H9 (cell line): ENCODE results near the gene ETFBKMT. TPM values are rescaled to one million over a fixed set of nuclear protein-coding genes. Genes with fewer than 3 reads are reported as not detected.

Source experiments
- DNase-seq: peaks from one replicate; pipeline ENCODE4 v3.0.0-alpha.2; 2017
- H2AFZ ChIP-seq: one replicate; pipeline ENCODE4 v1.6.1; 2013; ENCODE audit warnings: mild to moderate bottlenecking, low read length, control low read depth, moderate library complexity
- H2AK5ac ChIP-seq: 2 replicates; pipeline ENCODE4 v1.6.1; 2013; ENCODE audit warnings: low read length, control low read depth, mixed read lengths; ENCODE audit not compliant: insufficient read length
- H2BK120ac ChIP-seq: one replicate; pipeline ENCODE4 v1.6.1; 2013; ENCODE audit warnings: low read depth, mild to moderate bottlenecking, low read length, control low read depth, inconsistent platforms; ENCODE audit not compliant: poor library complexity, severe bottlenecking
- H2BK12ac ChIP-seq: 2 replicates; pipeline ENCODE4 v1.6.1; 2013; ENCODE audit warnings: low read length, control low read depth, mixed read lengths, low read depth; ENCODE audit not compliant: insufficient read length
- H2BK15ac ChIP-seq: 2 replicates; pipeline ENCODE4 v1.6.1; 2013; ENCODE audit warnings: low read depth, low read length, control low read depth
- H2BK20ac ChIP-seq: one replicate; pipeline ENCODE4 v1.6.1; 2013; ENCODE audit warnings: low read depth, mild to moderate bottlenecking, low read length, control low read depth, inconsistent platforms; ENCODE audit not compliant: poor library complexity, severe bottlenecking
- H2BK5ac ChIP-seq: 2 replicates; pipeline ENCODE4 v1.6.1; 2013; ENCODE audit warnings: low read length, control low read depth, mixed read lengths; ENCODE audit not compliant: insufficient read length
- H3K14ac ChIP-seq: 2 replicates; pipeline ENCODE4 v1.6.1; 2013; ENCODE audit warnings: low read length, control low read depth; ENCODE audit not compliant: insufficient read depth
- H3K18ac ChIP-seq: 2 replicates; pipeline ENCODE4 v1.6.1; 2013; ENCODE audit warnings: low read depth, mild to moderate bottlenecking, mixed read lengths, low read length, control low read depth; ENCODE audit not compliant: insufficient read length
- H3K23ac ChIP-seq: 2 replicates; pipeline ENCODE4 v1.6.1; 2013; ENCODE audit warnings: low read length, control low read depth, mixed read lengths, low read depth; ENCODE audit not compliant: insufficient read length
- H3K23me2 ChIP-seq: 2 replicates; pipeline ENCODE4 v1.6.1; 2013; ENCODE audit warnings: low read depth, mild to moderate bottlenecking, mixed read lengths, low read length, control low read depth; ENCODE audit not compliant: insufficient read length, poor library complexity, severe bottlenecking
- H3K27ac ChIP-seq: 2 replicates; pipeline ENCODE4 v1.5.1; 2013; ENCODE audit warnings: low read length, control low read depth, mixed read lengths, low read depth; ENCODE audit not compliant: insufficient read length
- H3K27me3 ChIP-seq: 2 replicates; pipeline ENCODE4 v1.6.1; 2013; ENCODE audit warnings: low read length, control low read depth, inconsistent platforms; ENCODE audit not compliant: insufficient read depth
- H3K4ac ChIP-seq: 2 replicates; pipeline ENCODE4 v1.6.1; 2013; ENCODE audit warnings: low read depth, mild to moderate bottlenecking, control low read depth, inconsistent platforms, low read length, moderate library complexity
- H3K4me1 ChIP-seq: 2 replicates; pipeline ENCODE4 v1.6.1; 2013; ENCODE audit warnings: low read length, control low read depth, inconsistent platforms; ENCODE audit not compliant: insufficient read depth
- H3K4me2 ChIP-seq: 2 replicates; pipeline ENCODE4 v1.6.1; 2013; ENCODE audit warnings: low read length, control low read depth, mixed read lengths; ENCODE audit not compliant: insufficient read length, insufficient read depth
- H3K56ac ChIP-seq: 2 replicates; pipeline ENCODE4 v1.6.1; 2013; ENCODE audit warnings: low read depth, mild to moderate bottlenecking, mixed read lengths, low read length, control low read depth; ENCODE audit not compliant: insufficient read length
- H3K79me1 ChIP-seq: 2 replicates; pipeline ENCODE4 v1.6.1; 2013; ENCODE audit warnings: low read depth, mild to moderate bottlenecking, moderate library complexity, low read length, control low read depth, inconsistent platforms; ENCODE audit not compliant: insufficient read depth, poor library complexity, severe bottlenecking
- H3K79me2 ChIP-seq: 2 replicates; pipeline ENCODE4 v1.6.1; 2013; ENCODE audit warnings: low read length, control low read depth, inconsistent platforms; ENCODE audit not compliant: insufficient read depth
- H3K9ac ChIP-seq: 2 replicates; pipeline ENCODE4 v1.6.1; 2013; ENCODE audit warnings: low read length, control low read depth, mixed read lengths; ENCODE audit not compliant: insufficient read length; ENCODE audit errors: extremely low read depth
- H3K9me3 ChIP-seq: one replicate; pipeline ENCODE4 v1.6.1; 2013; ENCODE audit warnings: low read depth, low read length, inconsistent platforms; ENCODE audit not compliant: control insufficient read depth
- H3T11ph ChIP-seq: one replicate; pipeline ENCODE4 v1.6.1; 2013; ENCODE audit warnings: mild to moderate bottlenecking, low read length, control low read depth, inconsistent platforms
- H4K20me1 ChIP-seq: one replicate; pipeline ENCODE4 v1.6.1; 2013; ENCODE audit not compliant: control insufficient read depth, insufficient read length, insufficient read depth
- H4K5ac ChIP-seq: 2 replicates; pipeline ENCODE4 v1.6.1; 2013; ENCODE audit warnings: low read depth, mild to moderate bottlenecking, mixed read lengths, low read length, control low read depth; ENCODE audit not compliant: insufficient read length
- H4K8ac ChIP-seq: replicated peaks from 2 replicates; pipeline ENCODE4 v1.6.1; 2013; ENCODE audit warnings: low read length, control low read depth, mixed read lengths, low read depth; ENCODE audit not compliant: insufficient read length
- H4K91ac ChIP-seq: 2 replicates; pipeline ENCODE4 v1.6.1; 2013; ENCODE audit warnings: low read depth, mild to moderate bottlenecking, moderate library complexity, mixed read lengths, low read length, control low read depth; ENCODE audit not compliant: insufficient read length
- H3K27ac Mint-ChIP-seq, 3 experiments: 2 replicates in 2 of 3; 3 replicates in 1 of 3; pipeline ENCODE4 v1.8.0; 2020 to 2021; ENCODE audit warnings: mixed read lengths in 3 of 3, mild to moderate bottlenecking in 1 of 3, moderate library complexity in 1 of 3
- H3K27me3 Mint-ChIP-seq: 2 replicates; pipeline ENCODE4 v1.8.0; 2021; ENCODE audit warnings: low read depth, mild to moderate bottlenecking, moderate library complexity, mixed read lengths
- H3K36me3 Mint-ChIP-seq, 3 experiments: 2 replicates in 2 of 3; 3 replicates in 1 of 3; pipeline ENCODE4 v1.8.0; 2020 to 2021; ENCODE audit warnings: low read depth in 3 of 3, mixed read lengths in 3 of 3; ENCODE audit not compliant: insufficient read depth in 1 of 3
- H3K4me1 Mint-ChIP-seq, 2 experiments: 2 replicates each; pipeline ENCODE4 v1.8.0; 2020; ENCODE audit warnings: mixed read lengths in 2 of 2
- H3K4me3 Mint-ChIP-seq, 2 experiments: 2 replicates in 1 of 2; 3 replicates in 1 of 2; pipeline ENCODE4 v1.8.0; 2020 to 2021; ENCODE audit warnings: mild to moderate bottlenecking in 2 of 2, mixed read lengths in 2 of 2, moderate library complexity in 1 of 2
- H3K9me3 Mint-ChIP-seq, 2 experiments: 2 replicates in 1 of 2; 3 replicates in 1 of 2; pipeline ENCODE4 v1.8.0; 2020; ENCODE audit warnings: mild to moderate bottlenecking in 2 of 2, mixed read lengths in 2 of 2, moderate library complexity in 1 of 2
- WGBS: extraction: QIAGEN DNeasy Blood & Tissue Kit; methylation state at CpG from one replicate; pipeline ENCODE4 v1.1.7; 2013; ENCODE audit warnings: missing lambda C conversion rate, low lambda C conversion rate, mixed read lengths; ENCODE audit not compliant: insufficient read length; ENCODE audit errors: extremely low coverage; 5-methylcytosine and 5-hydroxymethylcytosine counted together
- total RNA-seq: library from RNA; stranded (reverse); gene quantifications from 2 replicates; pipeline ENCODE4 v1.2.1, GENCODE V29; 2021
- TF ChIP-seq, protein P1 (sequence below): fragments of 200-600 bp; sonication (generic); conservative IDR thresholded peaks from 3 replicates; pipeline ENCODE4 v1.8.0; 2021; ENCODE audit warnings: antibody characterized with exemption, mild to moderate bottlenecking

Gene ETFBKMT
- total RNA-seq, 1 experiment from 2014 or later: 0.81 TPM

DNA sequence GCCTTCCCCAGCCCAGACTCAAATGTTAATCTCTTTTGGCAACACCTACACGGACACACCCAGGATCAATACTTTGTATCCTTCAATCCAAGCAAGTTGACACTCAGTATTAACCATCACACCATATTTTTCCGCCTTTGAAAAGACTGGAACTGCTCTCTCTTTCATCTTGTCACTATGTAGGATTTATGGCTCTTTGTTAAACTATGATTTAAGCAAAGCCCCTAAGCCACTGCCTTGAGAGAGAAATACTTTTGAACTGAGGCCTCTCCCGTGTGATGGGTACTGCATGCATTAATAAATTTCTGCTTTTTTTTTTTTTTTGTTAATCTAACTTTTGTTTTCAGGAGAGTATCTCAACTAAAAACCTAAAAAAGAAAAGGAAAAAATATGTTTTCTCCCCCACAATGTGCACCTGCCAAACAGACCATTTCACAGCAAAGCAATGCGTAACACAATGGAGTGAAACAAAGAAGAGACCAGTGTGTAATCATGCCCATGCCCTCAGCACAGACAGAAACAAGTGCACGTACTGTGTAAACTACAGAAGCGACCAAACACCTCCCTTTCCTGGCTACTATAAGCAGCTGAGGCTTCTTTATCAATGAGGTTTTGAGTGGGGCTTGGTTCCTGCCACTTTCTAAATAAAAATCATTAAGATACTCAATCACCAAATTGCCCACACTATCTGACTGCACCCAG is 28.3 kb upstream of the ETFBKMT start:
- Histone ChIP-seq H2BK120ac (no peak overlapping the region), H4K5ac (no peak overlapping the region), H3K56ac (no peak overlapping the region), H3K4me1 (no peaks in the 10 kb centered on the region), H3T11ph (no peak overlapping the region), H3K9me3 (no peaks in the 10 kb centered on the region), H3K79me1 (no peaks in the 10 kb centered on the region), H2BK5ac (no peak overlapping the region), H3K18ac (no peak overlapping the region), H3K23ac (no peak overlapping the region), H3K79me2 (no peaks in the 10 kb centered on the region), H3K27me3 (no peaks in the 10 kb centered on the region), H3K27ac (no peak overlapping the region), H2AK5ac (no peak overlapping the region), H2BK20ac (no peak overlapping the region), H2BK12ac (no peak overlapping the region), H3K14ac (no peak overlapping the region), H4K20me1 (no peaks in the 10 kb centered on the region), H3K4me2 (no peak overlapping the region), H3K4ac (no peak overlapping the region), H2AFZ (no peak overlapping the region), H4K8ac (no peak overlapping the region), H2BK15ac (no peak overlapping the region), H4K91ac (no peak overlapping the region), H3K9ac (no peak overlapping the region), H3K23me2 (no peaks in the 10 kb centered on the region)
- no peak overlapping the region for H3K4me3 Mint-ChIP-seq
- H3K9me3 Mint-ChIP-seq: no peaks in the 10 kb centered on the region
- no CpG with 5 or more reads among the region's 6 CpGs for WGBS
- no peak overlapping the region; a peak in 1 of 7 replicates for H3K27ac Mint-ChIP-seq
- no peak for DNase-seq
- no peaks in the 10 kb centered on the region; the same call in 1 of the 2 replicates for H3K27me3 Mint-ChIP-seq
- no peaks in the 10 kb centered on the region; a peak in 1 of 7 replicates for H3K36me3 Mint-ChIP-seq
- H3K4me1 Mint-ChIP-seq: peaks cover 3 to 13% of the 10 kb centered on the region in 2 experiments; a peak in 3 of 4 replicates
- TF ChIP-seq, protein P1, sequence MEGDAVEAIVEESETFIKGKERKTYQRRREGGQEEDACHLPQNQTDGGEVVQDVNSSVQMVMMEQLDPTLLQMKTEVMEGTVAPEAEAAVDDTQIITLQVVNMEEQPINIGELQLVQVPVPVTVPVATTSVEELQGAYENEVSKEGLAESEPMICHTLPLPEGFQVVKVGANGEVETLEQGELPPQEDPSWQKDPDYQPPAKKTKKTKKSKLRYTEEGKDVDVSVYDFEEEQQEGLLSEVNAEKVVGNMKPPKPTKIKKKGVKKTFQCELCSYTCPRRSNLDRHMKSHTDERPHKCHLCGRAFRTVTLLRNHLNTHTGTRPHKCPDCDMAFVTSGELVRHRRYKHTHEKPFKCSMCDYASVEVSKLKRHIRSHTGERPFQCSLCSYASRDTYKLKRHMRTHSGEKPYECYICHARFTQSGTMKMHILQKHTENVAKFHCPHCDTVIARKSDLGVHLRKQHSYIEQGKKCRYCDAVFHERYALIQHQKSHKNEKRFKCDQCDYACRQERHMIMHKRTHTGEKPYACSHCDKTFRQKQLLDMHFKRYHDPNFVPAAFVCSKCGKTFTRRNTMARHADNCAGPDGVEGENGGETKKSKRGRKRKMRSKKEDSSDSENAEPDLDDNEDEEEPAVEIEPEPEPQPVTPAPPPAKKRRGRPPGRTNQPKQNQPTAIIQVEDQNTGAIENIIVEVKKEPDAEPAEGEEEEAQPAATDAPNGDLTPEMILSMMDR: no peak
